ENCODE results near the gene PIK3C3.

DNA sequence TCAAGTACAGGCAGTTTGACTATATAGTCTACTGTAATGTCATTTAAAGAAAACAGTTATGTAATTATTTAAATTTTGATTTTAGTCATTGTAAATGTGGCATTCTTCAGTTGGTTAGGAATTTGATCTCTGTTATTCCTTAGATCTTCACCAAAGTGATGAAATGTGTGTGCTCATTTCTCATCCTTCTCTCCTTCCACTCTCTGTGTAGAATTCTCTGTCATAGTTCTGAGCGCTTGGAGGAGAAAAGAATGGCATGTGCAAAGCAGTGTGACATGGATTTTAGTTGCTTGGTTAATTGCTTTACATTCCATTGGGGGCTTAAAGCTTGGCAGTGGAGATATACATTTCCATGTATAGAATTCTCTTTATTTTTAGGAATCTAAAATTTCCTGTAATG lies 14.8 kb downstream of the PIK3C3 start:
- TF ChIP-seq, protein P1, sequence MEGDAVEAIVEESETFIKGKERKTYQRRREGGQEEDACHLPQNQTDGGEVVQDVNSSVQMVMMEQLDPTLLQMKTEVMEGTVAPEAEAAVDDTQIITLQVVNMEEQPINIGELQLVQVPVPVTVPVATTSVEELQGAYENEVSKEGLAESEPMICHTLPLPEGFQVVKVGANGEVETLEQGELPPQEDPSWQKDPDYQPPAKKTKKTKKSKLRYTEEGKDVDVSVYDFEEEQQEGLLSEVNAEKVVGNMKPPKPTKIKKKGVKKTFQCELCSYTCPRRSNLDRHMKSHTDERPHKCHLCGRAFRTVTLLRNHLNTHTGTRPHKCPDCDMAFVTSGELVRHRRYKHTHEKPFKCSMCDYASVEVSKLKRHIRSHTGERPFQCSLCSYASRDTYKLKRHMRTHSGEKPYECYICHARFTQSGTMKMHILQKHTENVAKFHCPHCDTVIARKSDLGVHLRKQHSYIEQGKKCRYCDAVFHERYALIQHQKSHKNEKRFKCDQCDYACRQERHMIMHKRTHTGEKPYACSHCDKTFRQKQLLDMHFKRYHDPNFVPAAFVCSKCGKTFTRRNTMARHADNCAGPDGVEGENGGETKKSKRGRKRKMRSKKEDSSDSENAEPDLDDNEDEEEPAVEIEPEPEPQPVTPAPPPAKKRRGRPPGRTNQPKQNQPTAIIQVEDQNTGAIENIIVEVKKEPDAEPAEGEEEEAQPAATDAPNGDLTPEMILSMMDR (IDR thresholded peaks at IDR 0.05): no peak
- TF ChIP-seq POLR2A (IDR thresholded peaks at IDR 0.05): no peak
